ENCODE results near the gene GALNT17.
"Not testable (repeated sequence)": the region's sequence is repeated elsewhere in the genome, so short reads cannot be mapped to it uniquely, and the experiment has no call there.

GALNT17 gene

DNA sequence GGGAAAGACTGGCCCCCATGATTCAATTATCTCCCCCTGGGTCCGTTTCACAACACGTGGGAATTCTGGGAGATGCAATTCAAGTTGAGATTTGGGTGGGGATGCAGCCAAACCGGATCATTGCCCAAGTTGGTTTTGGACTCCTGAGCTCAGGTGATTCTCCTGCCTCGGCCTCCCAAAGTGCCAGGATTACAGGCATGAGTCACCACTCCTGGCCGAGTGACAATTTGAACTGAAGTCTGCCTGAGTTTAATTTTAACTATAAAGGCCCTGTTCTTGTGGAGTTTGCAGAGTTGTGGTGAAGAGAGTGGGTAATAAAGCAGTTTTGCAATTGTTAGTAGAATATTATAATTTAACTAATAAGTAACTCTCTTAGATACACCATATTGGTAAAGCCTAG lies 78.3 kb downstream of the GALNT17 start:
- no peaks in the 10 kb centered on the region for H3K27me3 Mint-ChIP-seq (ENCODE audit: low read depth)
- peaks cover 20% of the 10 kb centered on the region for H3K9me3 Mint-ChIP-seq
- H3K4me3 Mint-ChIP-seq: no peak overlapping the region
- TF ChIP-seq, protein P1, sequence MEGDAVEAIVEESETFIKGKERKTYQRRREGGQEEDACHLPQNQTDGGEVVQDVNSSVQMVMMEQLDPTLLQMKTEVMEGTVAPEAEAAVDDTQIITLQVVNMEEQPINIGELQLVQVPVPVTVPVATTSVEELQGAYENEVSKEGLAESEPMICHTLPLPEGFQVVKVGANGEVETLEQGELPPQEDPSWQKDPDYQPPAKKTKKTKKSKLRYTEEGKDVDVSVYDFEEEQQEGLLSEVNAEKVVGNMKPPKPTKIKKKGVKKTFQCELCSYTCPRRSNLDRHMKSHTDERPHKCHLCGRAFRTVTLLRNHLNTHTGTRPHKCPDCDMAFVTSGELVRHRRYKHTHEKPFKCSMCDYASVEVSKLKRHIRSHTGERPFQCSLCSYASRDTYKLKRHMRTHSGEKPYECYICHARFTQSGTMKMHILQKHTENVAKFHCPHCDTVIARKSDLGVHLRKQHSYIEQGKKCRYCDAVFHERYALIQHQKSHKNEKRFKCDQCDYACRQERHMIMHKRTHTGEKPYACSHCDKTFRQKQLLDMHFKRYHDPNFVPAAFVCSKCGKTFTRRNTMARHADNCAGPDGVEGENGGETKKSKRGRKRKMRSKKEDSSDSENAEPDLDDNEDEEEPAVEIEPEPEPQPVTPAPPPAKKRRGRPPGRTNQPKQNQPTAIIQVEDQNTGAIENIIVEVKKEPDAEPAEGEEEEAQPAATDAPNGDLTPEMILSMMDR (IDR thresholded peaks at IDR 0.05; ENCODE audit: unreplicated experiment in 3 of 3): no peak
- H3K4me1 Mint-ChIP-seq: peaks cover 13% of the 10 kb centered on the region
- no peak overlapping the region for H3K27ac Mint-ChIP-seq
- no peaks in the 10 kb centered on the region for H3K36me3 Mint-ChIP-seq (ENCODE audit: low read depth)

DNA sequence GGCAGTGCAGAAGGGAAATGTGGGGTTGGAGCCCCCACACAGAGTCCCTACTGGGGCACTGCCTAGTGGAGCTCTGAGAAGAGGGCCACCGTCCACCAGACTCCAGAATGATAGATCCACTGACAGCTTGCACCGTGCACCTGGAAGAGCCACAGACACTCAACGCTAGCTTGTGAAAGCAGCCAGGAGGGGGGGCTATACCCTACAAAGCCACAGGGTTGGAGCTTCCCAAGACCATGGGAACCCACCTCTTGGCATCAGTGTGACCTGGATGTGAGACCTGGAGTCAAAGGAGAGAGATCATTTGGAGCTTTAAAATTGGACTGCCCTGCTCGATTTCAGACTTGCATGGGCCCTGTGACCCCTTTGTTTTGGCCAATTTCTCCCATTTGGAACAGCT lies 80.5 kb downstream of the GALNT17 start:
- H3K27me3 Mint-ChIP-seq (ENCODE audit: low read depth); H3K27ac Mint-ChIP-seq; H3K36me3 Mint-ChIP-seq (ENCODE audit: low read depth); H3K4me1 Mint-ChIP-seq; H3K4me3 Mint-ChIP-seq: not testable (repeated sequence)
- peaks cover 17% of the 10 kb centered on the region for H3K9me3 Mint-ChIP-seq

DNA sequence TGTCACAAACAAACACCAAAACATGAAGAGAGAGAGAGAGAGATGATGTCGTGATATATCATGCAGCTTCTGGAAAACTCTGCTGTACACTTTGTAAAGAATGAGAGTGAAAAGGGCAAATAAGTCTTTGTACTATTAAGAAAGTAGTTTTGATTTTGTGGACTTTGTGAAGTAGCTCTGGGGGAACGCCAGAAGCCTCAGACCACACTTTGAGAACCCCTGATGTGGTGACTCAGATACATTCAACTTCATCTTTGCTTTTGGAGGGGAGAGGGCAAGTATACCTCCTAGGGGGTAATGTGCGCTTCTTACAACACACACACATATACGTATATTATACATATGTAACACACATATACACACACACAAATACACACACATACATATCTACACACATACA lies 84.3 kb downstream of the GALNT17 start:
- peaks cover under 1% of the 10 kb centered on the region for H3K36me3 Mint-ChIP-seq (ENCODE audit: low read depth)
- H3K4me1 Mint-ChIP-seq: no peaks in the 10 kb centered on the region
- peaks cover 33% of the 10 kb centered on the region for H3K9me3 Mint-ChIP-seq
- H3K27ac Mint-ChIP-seq: no peak overlapping the region
- H3K4me3 Mint-ChIP-seq: no peak overlapping the region
- H3K27me3 Mint-ChIP-seq (ENCODE audit: low read depth): no peaks in the 10 kb centered on the region
- TF ChIP-seq, protein P1 (IDR thresholded peaks at IDR 0.05; ENCODE audit: unreplicated experiment in 3 of 3): no peak

DNA sequence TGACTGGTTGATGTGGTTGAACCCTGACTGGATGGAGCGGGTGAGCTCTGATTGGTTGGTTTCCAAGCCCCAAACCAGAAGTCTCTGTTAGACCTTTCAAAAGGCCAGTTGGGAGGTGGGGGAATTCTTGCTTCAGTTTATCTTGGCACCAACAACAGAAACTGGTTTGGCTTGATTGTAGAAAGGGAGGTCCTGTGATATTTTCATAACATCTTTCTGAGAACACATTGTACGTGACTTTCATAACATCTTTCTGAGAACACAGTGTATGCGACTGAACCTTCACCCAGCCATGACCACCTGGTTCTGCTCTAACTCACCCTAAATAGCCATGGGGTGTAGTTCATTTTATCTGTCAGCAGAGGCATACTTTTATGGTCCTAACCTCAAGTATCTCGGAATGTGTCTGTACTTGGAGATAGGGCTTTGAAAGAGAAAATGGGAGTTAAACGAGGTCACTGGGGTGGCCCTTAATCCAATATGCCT lies 88.3 kb downstream of the GALNT17 start:
- H3K36me3 Mint-ChIP-seq (ENCODE audit: low read depth): peaks cover 4% of the 10 kb centered on the region
- H3K9me3 Mint-ChIP-seq: peaks cover 20% of the 10 kb centered on the region
- no peak overlapping the region for H3K27ac Mint-ChIP-seq
- no peaks in the 10 kb centered on the region for H3K4me1 Mint-ChIP-seq
- TF ChIP-seq, protein P1 (IDR thresholded peaks at IDR 0.05; ENCODE audit: unreplicated experiment in 3 of 3): no peak
- H3K4me3 Mint-ChIP-seq: no peak overlapping the region
- H3K27me3 Mint-ChIP-seq (ENCODE audit: low read depth): no peaks in the 10 kb centered on the region

DNA sequence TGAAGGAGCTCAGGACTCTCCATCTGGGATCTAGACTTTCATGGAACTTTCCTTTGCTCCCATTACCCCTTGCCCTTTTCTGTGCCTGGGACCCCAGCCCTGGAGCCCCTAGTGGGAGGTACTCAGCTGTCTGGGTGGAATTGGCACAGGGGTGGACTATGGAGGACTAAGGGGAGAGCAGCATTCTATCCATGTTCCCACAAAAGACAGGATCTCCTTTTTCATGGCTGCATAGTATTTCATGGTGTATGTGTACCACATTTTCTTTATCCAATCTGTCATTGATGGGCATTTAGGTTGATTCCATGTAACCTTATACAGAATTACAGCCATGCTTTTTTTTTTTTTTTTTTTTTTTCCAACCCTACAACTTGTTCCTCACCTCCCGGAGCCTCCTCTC lies 89.1 kb downstream of the GALNT17 start:
- Mint-ChIP-seq H3K9me3 (peaks cover 20% of the 10 kb centered on the region), H3K27ac (no peak overlapping the region), H3K4me3 (no peak overlapping the region), H3K36me3 (ENCODE audit: low read depth) (peaks cover 4% of the 10 kb centered on the region), H3K27me3 (ENCODE audit: low read depth) (no peaks in the 10 kb centered on the region), H3K4me1 (no peaks in the 10 kb centered on the region)
- TF ChIP-seq, protein P1 (IDR thresholded peaks at IDR 0.05; ENCODE audit: unreplicated experiment in 3 of 3): no peak

DNA sequence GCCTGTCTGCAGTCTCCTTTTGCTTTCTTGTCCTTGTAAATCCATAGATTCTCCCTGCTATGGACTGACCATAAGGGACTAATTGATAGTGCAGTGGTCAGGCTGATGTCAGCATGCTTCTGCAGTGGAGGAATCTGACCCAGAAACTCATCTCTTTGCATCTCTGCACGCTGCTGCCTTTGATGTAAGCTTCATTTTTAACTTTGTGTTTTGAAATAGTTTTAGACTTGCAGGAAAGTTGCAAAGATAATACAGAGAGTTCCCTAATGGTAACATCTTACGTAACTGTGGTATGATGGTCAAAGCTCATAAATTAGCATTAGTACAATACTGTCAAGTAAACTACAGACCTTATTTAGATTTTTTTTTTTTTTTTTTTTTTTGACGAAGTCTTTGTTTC lies 89.6 kb downstream of the GALNT17 start:
- Mint-ChIP-seq H3K4me3 (no peak overlapping the region), H3K9me3 (peaks cover 20% of the 10 kb centered on the region), H3K4me1 (no peaks in the 10 kb centered on the region), H3K27me3 (ENCODE audit: low read depth) (no peaks in the 10 kb centered on the region), H3K27ac (no peak overlapping the region), H3K36me3 (ENCODE audit: low read depth) (peaks cover 4% of the 10 kb centered on the region)
- TF ChIP-seq, protein P1 (IDR thresholded peaks at IDR 0.05; ENCODE audit: unreplicated experiment in 3 of 3): no peak
